ENCODE measurements around the gene ALDH1A3. TPM values are rescaled to one million over a fixed set of nuclear protein-coding genes. Genes with fewer than 3 reads are reported as not detected.
A peak's percentile ranks its signal among the peaks of the same experiment; 100 is the strongest.

ALDH1A3 gene
- total RNA-seq, 6 experiments from 2014 or later: 1.00 to 2.5 (median 1.9) TPM

GRCh38 chr15:100867433-100867832 lies 12.2 kb upstream of the ALDH1A3 start:
- Mint-ChIP-seq H3K27ac (no peak overlapping the region), H3K4me3 (no peak overlapping the region), H3K27me3 (ENCODE audit: insufficient read depth) (no peaks in the 10 kb centered on the region; the same call in none of the 2 replicates), H3K9me3 (peaks cover 3% of the 10 kb centered on the region; the same call in 1 of the 2 replicates), H3K4me1 (ENCODE audit: low read depth) (peaks cover 17% of the 10 kb centered on the region), H3K36me3 (ENCODE audit: low read depth) (peaks cover 5% of the 10 kb centered on the region; the same call in 1 of the 2 replicates)
- TF ChIP-seq CTCF (IDR thresholded peaks at IDR 0.05): no peak
- no peak for DNase-seq

- DNase-seq: no peak
- peaks cover 2% of the 10 kb centered on the region; the same call in 1 of the 2 replicates for H3K4me1 Mint-ChIP-seq (ENCODE audit: low read depth)
- peaks cover 3% of the 10 kb centered on the region; the same call in 1 of the 2 replicates for H3K9me3 Mint-ChIP-seq
- H3K27me3 Mint-ChIP-seq (ENCODE audit: insufficient read depth): peaks cover 3% of the 10 kb centered on the region; the same call in 1 of the 2 replicates
- H3K27ac Mint-ChIP-seq: no peak overlapping the region
- peak; percentile 77 for TF ChIP-seq CTCF (IDR thresholded peaks at IDR 0.05)
- no peak overlapping the region for H3K4me3 Mint-ChIP-seq
- peaks cover 5% of the 10 kb centered on the region; the same call in 1 of the 2 replicates for H3K36me3 Mint-ChIP-seq (ENCODE audit: low read depth)
These were observed 10.3 kb upstream of the ALDH1A3 start for GRCh38 chr15:100869151-100869999.

- peak; percentile 97 for TF ChIP-seq CTCF (IDR thresholded peaks at IDR 0.05)
- Mint-ChIP-seq H3K27ac (no peak overlapping the region), H3K4me3 (no peak overlapping the region), H3K9me3 (peaks cover 3% of the 10 kb centered on the region; the same call in 1 of the 2 replicates), H3K4me1 (ENCODE audit: low read depth) (no peaks in the 10 kb centered on the region), H3K36me3 (ENCODE audit: low read depth) (peaks cover 5% of the 10 kb centered on the region; the same call in 1 of the 2 replicates), H3K27me3 (ENCODE audit: insufficient read depth) (peaks cover 8% of the 10 kb centered on the region)
- peak; percentile 79 for DNase-seq
These were observed 6.5 kb upstream of the ALDH1A3 start for GRCh38 chr15:100873029-100873677.

- Mint-ChIP-seq H3K27me3 (ENCODE audit: insufficient read depth) (peaks cover 10% of the 10 kb centered on the region), H3K36me3 (ENCODE audit: low read depth) (no peaks in the 10 kb centered on the region), H3K9me3 (no peaks in the 10 kb centered on the region), H3K27ac (no peak overlapping the region), H3K4me3 (no peak overlapping the region), H3K4me1 (ENCODE audit: low read depth) (no peaks in the 10 kb centered on the region)
- no peak for TF ChIP-seq CTCF (IDR thresholded peaks at IDR 0.05)
- no peak for DNase-seq
These were observed 4.1 kb upstream of the ALDH1A3 start for GRCh38 chr15:100875495-100875894.

- Mint-ChIP-seq H3K27me3 (ENCODE audit: insufficient read depth) (peaks cover 10% of the 10 kb centered on the region), H3K4me3 (no peak overlapping the region), H3K4me1 (ENCODE audit: low read depth) (no peaks in the 10 kb centered on the region), H3K27ac (no peak overlapping the region), H3K9me3 (no peaks in the 10 kb centered on the region), H3K36me3 (ENCODE audit: low read depth) (no peaks in the 10 kb centered on the region)
- no peak for DNase-seq
- no peak for TF ChIP-seq CTCF (IDR thresholded peaks at IDR 0.05)
These were observed 3.7 kb upstream of the ALDH1A3 start for GRCh38 chr15:100875976-100876375.

All from HFFc6 (cell line).